Measurements from ENCODE around the gene LARP7.
"Not testable (repeated sequence)": the region's sequence is repeated elsewhere in the genome, so short reads cannot be mapped to it uniquely, and the experiment has no call there.

LARP7 gene

DNA sequence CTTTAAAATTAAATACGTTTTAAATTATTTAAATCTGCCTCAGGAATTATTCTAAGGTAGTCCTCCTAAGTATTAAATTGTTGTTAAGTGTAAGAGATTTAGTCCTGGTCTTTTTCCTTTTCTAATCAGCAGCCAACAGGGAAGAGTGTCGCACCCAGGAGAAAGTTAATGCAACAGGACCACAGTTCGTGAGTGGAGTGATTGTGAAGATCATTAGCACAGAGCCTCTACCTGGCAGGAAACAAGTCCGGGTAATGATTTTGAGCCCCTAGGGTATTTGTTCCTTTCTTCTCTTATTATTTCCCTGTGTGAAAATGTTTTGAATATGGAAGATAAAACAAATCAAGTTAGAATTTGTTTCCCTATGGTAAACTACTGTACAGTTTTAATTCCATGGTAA lies 13.4 kb downstream of the LARP7 start:
- no peak for DNase-seq (ENCODE audit: low spot score)

DNA sequence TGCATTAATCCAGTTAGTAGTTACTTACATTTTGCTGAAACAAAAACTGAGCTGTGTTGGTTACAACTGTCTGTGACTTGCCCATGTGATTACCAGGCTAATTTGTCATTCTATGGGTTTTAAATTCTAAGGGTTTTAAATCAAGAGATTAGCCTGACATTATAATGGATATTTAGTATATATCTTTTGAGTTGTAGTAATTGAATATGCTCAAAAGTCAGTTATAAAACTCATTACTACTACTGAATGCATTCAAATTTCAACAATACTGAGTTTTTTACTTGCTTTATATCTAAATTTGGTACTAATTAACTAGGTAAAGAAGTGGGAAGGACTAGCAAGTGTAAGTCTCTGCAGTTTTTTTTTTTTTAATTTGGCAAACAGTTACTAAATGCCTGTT lies 14.7 kb downstream of the LARP7 start:
- DNase-seq (ENCODE audit: low spot score) = no peak

DNA sequence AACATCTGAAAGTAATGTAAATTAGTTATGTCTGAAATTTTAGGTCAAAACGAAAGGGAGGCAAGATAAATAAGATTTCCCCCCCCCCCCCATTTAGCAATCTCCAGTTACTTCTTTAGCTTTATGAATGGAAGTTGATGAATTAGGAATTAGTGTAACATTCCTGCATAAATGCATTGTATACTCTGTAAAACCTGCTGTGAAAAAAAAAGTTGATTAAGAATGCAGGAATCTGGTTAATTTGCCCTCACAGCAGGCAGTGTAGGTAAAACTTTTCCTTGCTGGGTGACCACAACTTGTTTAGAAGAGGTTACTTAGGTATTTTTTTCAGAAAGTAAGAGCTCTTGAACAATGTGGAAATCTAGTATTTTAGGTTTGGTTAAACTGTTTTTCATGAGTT lies 15.3 kb downstream of the LARP7 start:
- DNase-seq (ENCODE audit: low spot score) = no peak

DNA sequence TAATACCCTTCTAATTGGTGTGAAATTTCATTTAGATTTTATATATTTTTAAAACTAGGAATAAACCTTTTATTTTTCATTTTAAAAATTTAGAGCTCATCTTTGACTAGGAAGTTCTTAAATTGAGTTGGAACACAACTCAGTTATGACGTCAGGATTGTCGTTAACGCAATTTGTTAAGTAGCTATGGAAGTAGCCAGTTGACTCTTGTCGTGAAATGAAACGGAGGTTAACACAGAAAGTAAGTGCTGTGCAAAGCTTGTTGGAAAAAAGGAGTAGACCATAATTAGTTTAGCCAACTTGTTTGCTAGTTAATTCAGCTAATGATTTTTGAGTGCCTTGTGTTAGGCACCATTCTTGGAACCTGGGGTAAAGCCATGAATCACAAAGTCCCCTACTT lies 18.3 kb downstream of the LARP7 start:
- DNase-seq (ENCODE audit: low spot score) = no peak

DNA sequence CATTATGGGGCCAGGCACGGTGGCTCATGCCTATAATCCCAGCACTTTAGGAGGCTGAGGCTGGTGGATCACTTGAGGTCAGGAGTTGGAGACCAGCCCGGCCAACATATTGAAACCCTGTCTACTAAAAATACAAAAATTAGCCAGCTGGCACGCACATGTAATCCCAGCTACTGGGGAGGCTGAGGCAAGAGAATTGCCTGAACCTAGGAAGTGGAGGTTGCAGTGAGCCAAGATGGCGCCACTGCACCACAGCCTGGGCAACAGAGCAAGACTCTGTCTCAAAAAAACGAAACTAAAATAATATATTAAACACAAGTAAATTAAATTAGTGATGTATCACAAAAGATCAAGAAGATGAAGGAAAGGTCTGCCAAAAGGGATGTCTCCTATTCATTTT lies 19.2 kb downstream of the LARP7 start:
- not testable (repeated sequence) for DNase-seq (ENCODE audit: low spot score)

DNA sequence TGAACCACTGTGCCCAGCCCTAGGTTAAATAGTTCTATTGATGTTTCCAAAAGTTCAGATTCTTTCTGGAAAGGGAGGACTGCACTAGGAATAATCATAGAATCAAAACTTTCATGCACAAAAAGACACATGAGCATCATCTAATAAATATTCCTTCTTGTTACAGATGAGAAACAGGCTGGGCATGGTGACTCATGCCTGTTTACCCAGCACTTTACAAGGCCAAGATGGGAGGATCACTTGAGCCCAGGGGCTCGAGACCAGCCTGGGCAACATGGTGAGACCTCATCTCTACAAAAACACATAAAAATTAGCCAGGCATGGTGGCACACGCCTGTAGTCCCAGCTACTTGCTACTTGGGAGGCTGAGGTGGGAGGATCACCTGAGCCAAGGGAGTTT lies 27.7 kb downstream of the LARP7 start:
- no peak for DNase-seq (ENCODE audit: low spot score)

DNA sequence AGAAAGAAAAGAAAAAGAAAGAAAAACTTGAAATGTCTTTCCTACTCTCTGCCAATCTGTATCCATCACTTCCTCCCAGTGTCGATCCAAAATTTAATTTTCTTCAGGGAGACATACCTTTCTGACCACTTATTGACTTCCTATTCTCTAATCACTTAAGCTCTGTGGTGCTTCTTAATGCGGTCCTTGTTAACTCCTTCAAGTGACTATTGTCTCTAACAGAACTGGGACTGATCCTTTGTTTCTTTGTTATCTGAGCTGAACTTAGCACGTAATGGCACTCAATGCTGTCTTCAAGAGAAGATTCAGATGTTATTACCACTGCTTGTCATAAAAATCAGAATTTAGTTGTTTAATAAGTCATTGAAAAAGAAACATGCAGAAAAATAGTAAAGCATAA lies 31.2 kb downstream of the LARP7 start:
- no peak for DNase-seq (ENCODE audit: low spot score)

DNA sequence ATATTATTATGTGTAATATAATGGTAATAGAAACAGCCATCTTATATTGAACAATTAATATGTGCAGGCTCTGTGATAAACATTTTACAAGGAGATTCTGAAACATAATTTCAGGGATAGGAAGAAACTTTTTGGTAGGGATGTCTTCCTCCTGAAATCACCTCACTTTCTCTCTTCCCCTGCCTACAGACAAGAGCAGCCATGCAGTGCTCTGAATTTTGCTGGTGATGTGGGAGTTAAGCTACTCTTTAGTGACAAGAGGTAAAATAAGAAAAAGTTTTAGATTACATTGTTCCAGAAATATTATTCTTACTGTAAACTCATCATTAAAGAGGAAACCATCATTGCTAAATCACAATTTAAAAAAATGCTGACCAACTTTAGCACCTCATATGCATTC lies 36.1 kb downstream of the LARP7 start:
- DNase-seq (ENCODE audit: low spot score) = no peak

DNA sequence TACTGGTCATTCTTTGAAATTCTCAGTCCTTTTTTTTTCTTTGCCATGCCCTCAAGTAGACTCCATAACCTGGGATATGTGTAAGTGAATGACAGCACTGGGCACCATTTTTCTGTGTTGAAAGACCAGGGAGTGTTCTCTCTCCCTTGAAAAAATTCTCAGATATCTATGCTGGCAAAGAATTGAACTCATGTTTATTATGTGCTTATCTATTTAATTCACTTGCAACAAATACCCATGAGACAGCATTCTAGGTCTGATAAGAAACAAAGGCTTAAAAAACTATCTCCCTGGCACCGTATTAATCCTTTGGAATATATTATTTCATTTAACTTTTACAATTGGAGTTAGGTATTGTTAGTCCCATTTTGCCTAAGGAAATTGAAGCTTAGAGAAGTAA lies 36.7 kb downstream of the LARP7 start:
- DNase-seq (ENCODE audit: low spot score) = no peak

DNA sequence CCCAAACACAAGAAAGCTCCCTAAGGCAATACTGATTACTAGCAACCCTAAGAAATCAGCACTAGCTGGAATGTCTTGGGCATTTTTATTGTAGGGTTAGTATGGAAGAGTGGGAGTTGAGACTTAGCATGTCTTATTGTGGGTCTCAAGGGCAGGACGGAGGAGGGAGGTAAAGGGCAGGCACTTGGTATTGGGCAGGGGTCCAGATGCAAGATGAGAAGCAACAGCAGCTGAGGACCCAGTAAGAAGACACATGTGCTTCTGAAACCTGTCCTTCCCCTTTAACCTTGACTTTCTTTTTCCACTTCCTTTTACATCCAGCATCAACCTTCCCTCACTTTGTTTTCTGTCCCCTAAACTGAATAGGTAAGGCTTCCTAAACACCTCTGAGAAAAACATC lies 37.4 kb downstream of the LARP7 start:
- no peak for DNase-seq (ENCODE audit: low spot score)

DNA sequence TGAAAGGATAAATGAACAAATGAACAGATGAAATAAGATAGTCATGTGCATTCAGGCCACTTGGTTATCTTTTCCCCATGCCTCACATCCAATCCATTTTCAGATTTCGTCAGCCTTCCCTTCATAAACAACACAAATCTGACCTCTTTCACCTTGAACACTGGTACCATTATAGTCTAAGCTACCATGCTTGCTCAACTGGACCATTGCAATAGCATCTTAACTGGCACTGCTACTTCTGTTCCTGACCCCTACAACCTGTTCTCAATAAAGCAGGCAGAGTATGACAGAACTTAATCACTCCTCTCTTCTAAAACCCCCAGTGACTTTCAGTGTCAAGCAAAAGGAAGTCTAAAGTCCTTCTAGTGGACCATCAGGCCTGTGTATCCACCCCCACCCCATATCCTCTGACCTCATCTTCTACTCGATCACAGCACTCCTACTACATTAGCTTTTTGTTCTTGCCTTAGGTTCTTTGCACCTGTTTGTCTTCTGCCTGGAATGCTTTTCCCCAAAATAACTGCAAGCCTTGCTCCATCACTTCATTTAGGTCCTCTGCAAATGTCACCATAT lies 40.7 kb downstream of the LARP7 start:
- no peak for DNase-seq (ENCODE audit: low spot score)

DNA sequence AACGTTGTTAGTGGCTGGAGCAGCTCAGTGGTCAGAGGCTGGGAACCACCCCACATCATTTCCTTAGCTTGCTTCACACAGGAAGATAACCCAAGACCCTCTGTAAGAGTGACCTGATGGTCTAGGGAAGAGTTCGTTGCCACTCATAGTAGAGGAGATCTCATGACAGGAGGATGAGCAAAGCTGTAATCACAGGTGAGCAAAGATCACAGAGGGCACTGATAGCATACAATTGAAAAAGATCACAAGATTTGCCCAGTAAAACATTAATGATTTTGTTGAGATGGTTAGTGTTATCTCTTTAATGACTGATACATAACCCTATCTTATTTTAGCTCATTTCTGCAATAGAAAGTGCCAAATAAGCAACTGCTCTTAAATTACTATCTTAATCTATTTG lies 44.1 kb downstream of the LARP7 start:
- no peak for DNase-seq (ENCODE audit: low spot score)

DNA sequence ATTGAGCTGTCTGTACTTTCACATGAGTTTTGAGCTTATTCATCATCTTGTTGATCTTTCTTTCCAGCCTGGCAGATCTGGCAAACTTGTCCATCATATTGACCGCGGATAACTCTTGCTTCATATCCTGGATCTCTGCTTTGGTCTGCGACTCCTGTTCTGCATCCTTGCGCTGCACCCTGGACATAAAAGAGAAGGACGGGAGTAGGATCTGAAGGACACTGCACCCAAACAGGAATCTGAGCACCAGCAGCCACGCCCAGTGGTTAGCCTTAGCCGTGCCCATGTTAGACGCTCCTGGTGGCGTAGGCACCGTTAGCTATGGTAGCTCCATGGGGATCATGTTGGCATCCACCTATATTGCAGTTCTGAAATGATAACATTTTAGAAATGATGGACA lies 56.6 kb downstream of the LARP7 start:
- no peak for DNase-seq (ENCODE audit: low spot score)

DNA sequence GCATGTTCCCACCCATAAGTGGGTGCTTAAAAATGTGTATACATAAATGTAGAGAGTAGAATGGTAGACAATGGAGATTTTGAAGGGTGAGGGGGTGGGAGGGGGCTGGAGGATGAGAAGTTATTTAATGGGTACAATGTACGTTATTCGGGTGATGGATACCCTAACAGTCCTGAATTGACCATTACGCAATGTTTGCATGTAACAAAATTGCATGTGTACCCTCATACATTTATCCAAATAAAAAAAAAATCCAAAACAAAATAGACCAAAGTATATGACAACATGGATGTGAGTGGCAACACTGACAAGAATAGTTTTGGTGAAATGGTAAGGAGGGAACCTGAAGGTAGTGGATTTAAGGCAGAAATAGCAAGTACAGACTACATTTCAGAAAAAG lies 63.7 kb downstream of the LARP7 start:
- no peak for DNase-seq (ENCODE audit: low spot score)

DNA sequence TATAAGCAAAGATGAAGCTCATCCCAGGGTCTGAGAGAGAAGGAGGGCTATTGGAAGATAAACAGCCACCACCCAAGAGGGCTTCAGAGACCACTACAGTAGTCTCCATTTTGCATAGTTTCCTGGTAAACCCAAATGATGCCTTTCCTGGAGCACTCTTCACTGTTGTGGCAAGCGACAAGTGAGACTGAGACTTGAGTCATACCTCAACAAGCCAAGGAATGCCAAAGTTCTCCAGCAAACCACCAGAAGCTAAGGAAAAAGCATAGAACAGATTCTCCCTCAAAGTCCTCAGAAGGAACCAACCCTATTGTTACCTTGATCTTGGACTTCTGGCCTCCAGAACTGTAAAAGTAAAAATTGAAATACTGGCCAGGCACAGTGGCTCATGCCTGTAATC lies 65.9 kb downstream of the LARP7 start:
- DNase-seq (ENCODE audit: low spot score) = no peak

DNA sequence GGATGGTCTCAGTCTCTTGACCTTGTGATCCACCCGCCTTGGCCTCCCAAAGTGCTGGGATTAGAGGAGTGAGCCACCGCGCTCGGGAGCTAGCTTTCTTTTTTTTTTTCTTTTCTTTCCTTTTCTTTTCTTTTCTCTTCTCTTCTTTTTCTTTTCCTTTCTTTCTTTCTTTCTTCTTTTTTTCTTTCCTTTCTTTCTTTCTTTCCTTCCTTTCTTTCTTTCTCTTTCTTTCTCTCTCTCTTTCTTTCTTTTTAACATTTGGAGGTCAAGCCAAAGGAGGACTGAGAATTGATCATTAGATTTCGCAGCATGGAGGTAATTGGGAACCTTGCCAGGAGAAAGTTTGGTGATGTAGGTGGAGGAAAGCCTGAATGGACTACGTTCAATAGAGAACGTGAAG lies 67.4 kb downstream of the LARP7 start:
- DNase-seq (ENCODE audit: low spot score) = no peak

DNA sequence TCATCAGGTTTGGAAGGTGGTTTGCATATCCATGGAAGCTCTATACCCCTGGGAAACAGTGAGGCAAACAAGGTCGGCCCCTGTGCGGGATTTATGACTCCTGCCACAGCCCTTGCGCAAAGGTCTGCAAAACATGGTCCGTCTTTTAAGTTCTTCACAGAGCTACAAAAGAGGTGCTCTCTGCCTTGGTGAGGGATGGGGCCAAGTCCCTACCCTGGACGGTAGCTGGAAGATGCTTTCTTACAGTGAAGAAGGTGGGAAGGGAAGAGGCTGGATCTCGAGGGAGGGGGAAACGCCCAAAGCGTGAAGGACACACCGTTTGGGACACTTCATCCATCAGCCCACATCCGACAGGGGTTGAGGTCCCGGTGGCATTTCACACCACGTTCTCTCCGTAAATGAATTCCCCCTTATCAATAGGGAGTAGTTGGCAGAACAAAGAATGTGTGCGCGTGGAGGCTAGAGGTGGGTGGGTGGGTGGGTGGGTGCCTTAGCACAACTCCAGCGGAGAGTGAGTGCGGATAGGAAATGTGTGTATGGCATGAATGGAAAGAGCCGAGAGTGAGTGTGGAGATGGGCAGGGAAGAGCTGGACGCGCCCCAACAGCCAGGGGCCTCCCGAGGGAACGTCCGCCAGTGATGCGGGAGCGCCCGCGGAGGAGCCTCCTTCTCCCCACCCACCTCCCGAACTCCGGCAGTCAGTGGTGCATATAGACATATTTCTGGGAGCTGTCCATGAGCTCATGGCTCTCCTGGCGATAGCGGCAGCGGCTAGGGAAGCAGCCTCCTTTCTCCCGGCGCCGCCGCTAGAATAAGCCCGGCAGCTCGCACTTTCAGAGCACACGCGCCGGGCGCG lies 68.3 kb downstream of the LARP7 start:
- no peak for DNase-seq (ENCODE audit: low spot score)

DNA sequence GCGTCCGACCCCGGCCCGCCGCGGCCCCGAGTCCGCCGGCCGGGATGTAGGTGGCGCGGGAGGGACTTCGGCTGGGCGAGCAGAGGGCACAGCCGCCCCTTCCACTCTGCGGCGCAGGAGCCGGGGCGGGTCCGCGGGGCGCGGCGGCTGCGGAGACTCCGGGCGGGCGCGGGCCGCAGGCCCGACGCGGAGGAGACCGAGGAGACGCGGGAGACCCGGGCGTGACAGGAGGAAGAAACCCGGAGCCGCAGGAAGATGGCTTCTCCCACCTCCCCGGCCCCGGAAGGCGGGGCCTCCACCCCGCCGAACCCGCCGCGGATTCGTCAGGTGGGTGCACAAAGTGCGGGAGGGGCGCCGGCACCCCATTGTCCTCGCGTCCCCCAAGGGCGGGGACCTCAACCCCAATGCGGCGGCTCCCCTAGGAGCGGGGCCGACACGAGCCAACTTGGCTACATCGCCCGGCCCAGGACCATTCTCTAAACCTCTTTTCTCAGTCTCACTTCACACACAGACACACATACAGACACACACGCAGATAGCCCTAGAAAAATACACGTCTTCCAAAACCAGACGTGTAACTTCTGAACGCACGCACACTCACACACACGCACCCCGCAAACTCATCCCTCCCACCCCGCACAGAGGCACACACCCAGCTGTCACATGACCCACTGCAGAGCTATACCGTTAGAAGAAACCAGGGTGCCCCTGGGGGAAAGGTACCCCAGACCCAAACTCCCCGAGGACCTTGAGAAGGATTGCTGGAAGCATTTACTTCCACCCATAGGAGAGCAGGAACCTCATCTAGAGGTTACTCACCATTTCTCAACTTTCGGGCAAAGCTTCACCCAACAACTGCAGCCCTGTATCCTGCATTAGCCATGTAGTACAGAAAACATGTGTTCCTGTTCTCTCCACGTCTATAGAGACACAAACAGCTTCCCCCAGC lies 69.2 kb downstream of the LARP7 start:
- peak; percentile 1 for DNase-seq (ENCODE audit: low spot score)

DNA sequence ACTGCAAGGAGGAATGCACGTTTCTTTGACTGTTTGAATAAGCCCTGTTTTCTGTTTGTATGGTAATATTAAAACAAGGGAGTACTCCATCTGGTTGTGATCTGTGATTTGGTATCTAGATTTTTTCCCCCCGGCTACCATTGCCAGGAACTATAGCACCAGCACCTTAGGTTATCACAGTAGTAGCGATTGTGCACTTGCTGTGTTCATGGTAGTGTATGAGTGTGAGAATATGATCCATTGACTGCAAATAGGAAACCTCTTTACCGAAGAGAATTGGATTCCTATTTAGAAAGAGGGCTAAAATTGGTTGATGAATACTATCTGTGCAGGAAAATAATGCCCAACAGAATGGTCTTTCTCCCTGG lies 69.9 kb downstream of the LARP7 start:
- no peak for DNase-seq (ENCODE audit: low spot score)
